ENCODE data around the gene ANKRD16.

Gene ANKRD16

GRCh38 chr10:5904227-5904626 lies 14.5 kb upstream of the ANKRD16 start:
- in situ Hi-C loops (cut with HindIII; ENCODE audit: low sequenced_read_pairs), result no loop called here

- in situ Hi-C loops (cut with HindIII; ENCODE audit: low sequenced_read_pairs), result no loop called here
These were observed 13.9 kb upstream of the ANKRD16 start for GRCh38 chr10:5903563-5903962.

GRCh38 chr10:5902511-5903274 lies 13.0 kb upstream of the ANKRD16 start:
- in situ Hi-C loops (cut with HindIII; ENCODE audit: low sequenced_read_pairs), result no loop called here

GRCh38 chr10:5900247-5900646 lies 10.6 kb upstream of the ANKRD16 start:
- in situ Hi-C loops (cut with HindIII; ENCODE audit: low sequenced_read_pairs), result no loop called here

- in situ Hi-C loops (cut with HindIII; ENCODE audit: low sequenced_read_pairs), result no loop called here
These were observed 8.5 kb upstream of the ANKRD16 start for GRCh38 chr10:5898163-5898562.

GRCh38 chr10:5897504-5897903 lies 7.8 kb upstream of the ANKRD16 start:
- in situ Hi-C loops (cut with HindIII; ENCODE audit: low sequenced_read_pairs), result no loop called here

- in situ Hi-C loops (cut with HindIII; ENCODE audit: low sequenced_read_pairs), result no loop called here
These were observed 7.3 kb upstream of the ANKRD16 start for GRCh38 chr10:5897053-5897340.

GRCh38 chr10:5896208-5897052 lies 6.7 kb upstream of the ANKRD16 start:
- in situ Hi-C loops (cut with HindIII; ENCODE audit: low sequenced_read_pairs), result no loop called here

GRCh38 chr10:5895804-5896203 lies 6.1 kb upstream of the ANKRD16 start:
- in situ Hi-C loops (cut with HindIII; ENCODE audit: low sequenced_read_pairs), result no loop called here

GRCh38 chr10:5895365-5895764 lies 5.7 kb upstream of the ANKRD16 start:
- in situ Hi-C loops (cut with HindIII; ENCODE audit: low sequenced_read_pairs), result no loop called here

- in situ Hi-C loops (cut with HindIII; ENCODE audit: low sequenced_read_pairs), result no loop called here
These were observed 5.2 kb upstream of the ANKRD16 start for GRCh38 chr10:5894873-5895272.

GRCh38 chr10:5894403-5894802 lies 4.7 kb upstream of the ANKRD16 start:
- in situ Hi-C loops (cut with HindIII; ENCODE audit: low sequenced_read_pairs), result no loop called here

GRCh38 chr10:5893321-5893720 lies 3.6 kb upstream of the ANKRD16 start:
- in situ Hi-C loops (cut with HindIII; ENCODE audit: low sequenced_read_pairs), result no loop called here

- in situ Hi-C loops (cut with HindIII; ENCODE audit: low sequenced_read_pairs), result no loop called here
These were observed 2.3 kb upstream of the ANKRD16 start for GRCh38 chr10:5892007-5892406.

- in situ Hi-C loops (cut with HindIII; ENCODE audit: low sequenced_read_pairs), result no loop called here
These were observed 1.3 kb upstream of the ANKRD16 start for GRCh38 chr10:5891009-5891408.

- in situ Hi-C loops (cut with HindIII; ENCODE audit: low sequenced_read_pairs), result no loop called here
These were observed 791 bp upstream of the ANKRD16 start for GRCh38 chr10:5890452-5890915.

GRCh38 chr10:5888843-5889623 lies 660 bp downstream of the ANKRD16 start:
- in situ Hi-C loops (cut with HindIII; ENCODE audit: low sequenced_read_pairs), result no loop called here

GRCh38 chr10:5888351-5888750 lies 1.3 kb downstream of the ANKRD16 start:
- in situ Hi-C loops (cut with HindIII; ENCODE audit: low sequenced_read_pairs), result no loop called here

- in situ Hi-C loops (cut with HindIII; ENCODE audit: low sequenced_read_pairs), result no loop called here
These were observed 2.1 kb downstream of the ANKRD16 start for GRCh38 chr10:5887641-5888040.

- in situ Hi-C loops (cut with HindIII; ENCODE audit: low sequenced_read_pairs), result no loop called here
These were observed 2.7 kb downstream of the ANKRD16 start for GRCh38 chr10:5887029-5887428.

GRCh38 chr10:5885619-5886018 lies 4.1 kb downstream of the ANKRD16 start:
- in situ Hi-C loops (cut with HindIII; ENCODE audit: low sequenced_read_pairs), result no loop called here
